ENCODE data around the gene TASP1.
"Not testable (repeated sequence)": the region's sequence is repeated elsewhere in the genome, so short reads cannot be mapped to it uniquely, and the experiment has no call there.

DNA sequence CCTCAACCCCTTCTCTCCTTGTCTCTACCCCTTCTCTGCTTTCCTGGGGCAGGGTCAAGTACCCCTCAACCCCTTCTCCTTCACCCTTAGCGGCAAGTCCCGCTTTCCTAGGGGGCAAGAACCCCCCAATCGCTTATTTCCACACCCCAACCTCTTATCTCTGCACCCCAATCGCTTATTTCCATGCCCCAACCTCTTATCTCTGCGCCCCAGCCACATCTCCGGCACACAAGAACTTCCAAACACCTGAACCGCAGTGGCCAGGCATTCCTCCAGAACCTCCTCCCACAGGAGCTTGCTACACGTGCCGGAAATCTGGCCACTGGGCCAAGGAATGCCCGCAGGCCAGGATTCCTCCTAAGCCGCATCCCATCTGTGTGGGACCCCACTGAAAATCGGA, 279.8 kb downstream of the TASP1 start:
- TF ChIP-seq CTCF (IDR thresholded peaks at IDR 0.05; ENCODE audit: extremely low read depth in 1 of 2, insufficient read depth in 1 of 2, low read depth in 1 of 2, low read length in 2 of 2); EZH2 (IDR thresholded peaks at IDR 0.05; ENCODE audit: borderline replicate concordance, low read depth, low read length, severe bottlenecking); POLR2AphosphoS5 (IDR thresholded peaks at IDR 0.05; ENCODE audit: insufficient read depth, low read depth, low read length); FOS (IDR thresholded peaks at IDR 0.05; ENCODE audit: borderline replicate concordance, insufficient read depth, low read length); GATA2 (IDR thresholded peaks at IDR 0.05; ENCODE audit: insufficient read depth, insufficient read length, low read depth, low read length); POLR2A (IDR thresholded peaks at IDR 0.05; ENCODE audit: low read depth, low read length): not testable (repeated sequence)

All from endothelial cell of umbilical vein (primary cell).